Muscle layer of colon (tissue), 2 donors: ENCODE measurements around the gene NPC1.

Source experiments
- H3K27ac ChIP-seq: one replicate; pipeline ENCODE4 v1.7.0; 2013; ENCODE audit warnings: low read depth, mild to moderate bottlenecking, low read length, moderate library complexity
- H3K27me3 ChIP-seq, 2 donors: one replicate each; pipeline ENCODE4 v1.7.0; 2013; ENCODE audit warnings: low read length in 2 of 2, mild to moderate bottlenecking in 2 of 2; ENCODE audit not compliant: insufficient read depth in 2 of 2, control insufficient read depth in 1 of 2
- H3K36me3 ChIP-seq: one replicate; pipeline ENCODE4 v1.7.0; 2013; ENCODE audit warnings: mild to moderate bottlenecking, low read length; ENCODE audit not compliant: insufficient read depth
- H3K4me1 ChIP-seq: one replicate; pipeline ENCODE4 v1.7.0; 2013; ENCODE audit warnings: mild to moderate bottlenecking, low read length; ENCODE audit not compliant: insufficient read depth
- H3K4me3 ChIP-seq, 2 donors: one replicate each; pipeline ENCODE4 v1.7.0; 2013; ENCODE audit warnings: low read length in 2 of 2, low read depth in 1 of 2, mild to moderate bottlenecking in 1 of 2, moderate library complexity in 1 of 2
- H3K9ac ChIP-seq: one replicate; pipeline ENCODE4 v1.7.0; 2013; ENCODE audit warnings: low read length
- H3K9me3 ChIP-seq: one replicate; pipeline ENCODE4 v1.7.0; 2013; ENCODE audit warnings: mild to moderate bottlenecking, low read length
- donor health status: abdominal sarcoma.
- donor health status: Adenocarcinoma of cecum.

Gene NPC1

GRCh38 chr18:23556145-23556780, 30.0 kb downstream of the NPC1 start:
- no peaks in the 10 kb centered on the region for H3K4me1 ChIP-seq
- H3K9ac ChIP-seq, result no peak overlapping the region
- no peaks in the 10 kb centered on the region for H3K27me3 ChIP-seq
- H3K4me3 ChIP-seq, result no peak overlapping the region
- peaks cover 76% of the 10 kb centered on the region for H3K36me3 ChIP-seq
- no peaks in the 10 kb centered on the region for H3K9me3 ChIP-seq
- no peak overlapping the region for H3K27ac ChIP-seq

- Histone ChIP-seq H3K27ac (no peak overlapping the region), H3K9ac (no peak overlapping the region), H3K27me3 (no peaks in the 10 kb centered on the region), H3K9me3 (no peaks in the 10 kb centered on the region), H3K36me3 (peaks cover 59% of the 10 kb centered on the region), H3K4me3 (no peak overlapping the region), H3K4me1 (no peaks in the 10 kb centered on the region)
These were observed 32.4 kb downstream of the NPC1 start for GRCh38 chr18:23553887-23554286.

DNA sequence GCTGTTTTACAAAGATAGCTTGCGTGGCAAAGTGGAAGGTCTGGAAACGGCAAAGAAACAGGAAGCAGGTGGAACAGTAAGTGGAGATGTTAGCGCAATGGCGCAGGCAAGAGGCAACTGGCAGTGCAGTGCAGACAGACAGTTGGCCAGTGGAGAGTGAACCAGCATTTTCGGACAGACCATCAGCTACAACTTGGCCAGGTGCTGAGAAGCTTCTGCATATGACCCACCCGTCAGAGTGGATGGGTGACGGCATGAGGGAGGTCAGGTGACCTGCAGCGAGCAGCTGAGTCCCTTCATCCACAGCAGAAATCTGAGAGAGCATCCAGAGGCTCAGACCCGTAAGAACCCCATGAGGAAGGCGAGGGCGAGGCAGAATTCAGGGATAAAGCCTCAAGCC, 33.8 kb downstream of the NPC1 start:
- no peak overlapping the region for H3K27ac ChIP-seq
- H3K4me3 ChIP-seq, result no peak overlapping the region
- peaks cover 55% of the 10 kb centered on the region for H3K36me3 ChIP-seq
- no peak overlapping the region for H3K9ac ChIP-seq
- H3K9me3 ChIP-seq, result no peaks in the 10 kb centered on the region
- H3K4me1 ChIP-seq, result no peaks in the 10 kb centered on the region
- H3K27me3 ChIP-seq, result no peaks in the 10 kb centered on the region

DNA sequence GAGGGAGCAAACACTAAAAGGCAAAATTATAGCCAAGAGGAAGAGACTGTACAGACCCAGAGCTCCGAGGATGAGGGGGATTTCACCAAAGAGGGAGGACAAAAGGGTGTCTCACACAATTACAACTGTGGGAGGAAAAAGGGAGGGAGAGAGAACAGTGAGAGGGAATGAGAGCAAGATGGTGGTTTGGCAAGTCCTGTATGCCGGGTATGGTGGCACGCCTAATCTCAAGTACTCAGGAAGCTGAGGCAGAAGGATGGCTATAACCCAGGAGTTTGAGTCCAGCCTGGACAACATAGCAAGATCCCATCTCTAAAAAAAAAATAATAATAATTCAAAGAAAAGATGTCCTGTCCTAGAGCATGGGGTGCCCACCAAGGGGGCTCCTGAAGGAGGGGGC, 34.3 kb downstream of the NPC1 start:
- H3K27ac ChIP-seq, result no peak overlapping the region
- no peaks in the 10 kb centered on the region for H3K9me3 ChIP-seq
- no peaks in the 10 kb centered on the region for H3K4me1 ChIP-seq

DNA sequence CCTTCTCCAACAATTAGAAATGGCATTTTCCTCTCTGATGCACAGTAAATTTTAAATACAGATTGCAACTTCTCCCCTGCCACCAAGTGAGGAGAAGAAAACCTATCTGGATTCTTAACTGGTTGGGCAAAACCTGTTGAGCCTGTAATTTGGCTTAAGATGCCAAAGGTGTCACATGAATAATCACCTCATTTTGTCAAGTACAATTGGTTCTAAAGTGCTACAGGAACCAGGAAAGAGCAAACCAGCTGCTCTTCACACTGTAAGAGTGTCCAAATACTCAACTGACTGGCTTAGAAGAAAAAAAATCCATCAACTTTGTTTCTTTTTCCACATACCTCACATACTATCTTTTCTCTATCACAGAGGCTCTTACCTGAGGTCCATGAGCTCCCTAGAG, 35.4 kb downstream of the NPC1 start:
- Histone ChIP-seq H3K4me3 (no peak overlapping the region), H3K36me3 (peaks cover 53% of the 10 kb centered on the region), H3K9me3 (no peaks in the 10 kb centered on the region), H3K27me3 (no peaks in the 10 kb centered on the region), H3K27ac (no peak overlapping the region), H3K9ac (no peak overlapping the region), H3K4me1 (no peaks in the 10 kb centered on the region)

More for the DNA sequence above, 34.3 kb downstream of the NPC1 start:
- Histone ChIP-seq H3K36me3 (peaks cover 60% of the 10 kb centered on the region), H3K9ac (no peak overlapping the region), H3K4me3 (no peak overlapping the region), H3K27me3 (no peaks in the 10 kb centered on the region)

DNA sequence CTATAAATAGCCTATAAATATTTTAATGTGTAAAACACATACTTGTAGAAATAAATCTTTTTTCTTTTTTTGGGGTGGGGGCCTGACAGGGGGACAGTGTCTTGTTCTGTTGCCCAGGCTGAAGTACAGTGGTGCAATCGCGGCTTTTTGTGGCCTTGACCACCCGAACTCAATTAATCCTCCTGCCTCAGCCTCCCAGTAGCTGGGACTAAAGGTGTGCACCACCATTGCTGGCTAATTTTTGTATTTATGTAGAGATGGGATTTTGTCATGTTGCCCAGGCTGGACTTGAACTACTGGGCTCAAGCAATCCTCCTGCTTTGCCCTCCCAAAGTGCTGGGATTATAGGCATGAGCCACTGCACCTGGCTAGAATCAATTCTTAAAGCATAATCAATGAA, 37.6 kb downstream of the NPC1 start:
- H3K4me1 ChIP-seq, result no peaks in the 10 kb centered on the region
- peaks cover 45% of the 10 kb centered on the region for H3K36me3 ChIP-seq
- H3K9me3 ChIP-seq, result no peaks in the 10 kb centered on the region
- H3K4me3 ChIP-seq, result no peak overlapping the region
- H3K27ac ChIP-seq, result no peak overlapping the region
- no peaks in the 10 kb centered on the region for H3K27me3 ChIP-seq
- H3K9ac ChIP-seq, result no peak overlapping the region

- no peaks in the 10 kb centered on the region for H3K4me1 ChIP-seq
These were observed 38.0 kb downstream of the NPC1 start for GRCh38 chr18:23548275-23548674.

GRCh38 chr18:23547846-23548245, 38.5 kb downstream of the NPC1 start:
- Histone ChIP-seq H3K27me3 (no peaks in the 10 kb centered on the region), H3K36me3 (peaks cover 43% of the 10 kb centered on the region), H3K4me1 (no peaks in the 10 kb centered on the region), H3K9ac (no peak overlapping the region), H3K9me3 (no peaks in the 10 kb centered on the region), H3K4me3 (no peak overlapping the region), H3K27ac (no peak overlapping the region)

More at GRCh38 chr18:23548275-23548674, 38.0 kb downstream of the NPC1 start:
- H3K36me3 ChIP-seq, result peaks cover 45% of the 10 kb centered on the region
- no peak overlapping the region for H3K4me3 ChIP-seq
- H3K9me3 ChIP-seq, result no peaks in the 10 kb centered on the region
- no peak overlapping the region for H3K27ac ChIP-seq
- H3K27me3 ChIP-seq, result no peaks in the 10 kb centered on the region
- H3K9ac ChIP-seq, result no peak overlapping the region

- Histone ChIP-seq H3K9me3 (no peaks in the 10 kb centered on the region), H3K4me1 (no peaks in the 10 kb centered on the region), H3K27ac (no peak overlapping the region), H3K9ac (no peak overlapping the region), H3K36me3 (peaks cover 43% of the 10 kb centered on the region), H3K4me3 (no peak overlapping the region), H3K27me3 (no peaks in the 10 kb centered on the region)
These were observed 39.0 kb downstream of the NPC1 start for GRCh38 chr18:23547306-23547705.

GRCh38 chr18:23545247-23545789, 41.0 kb downstream of the NPC1 start:
- Histone ChIP-seq H3K27ac (no peak overlapping the region), H3K4me1 (no peaks in the 10 kb centered on the region), H3K27me3 (no peaks in the 10 kb centered on the region), H3K9me3 (no peaks in the 10 kb centered on the region), H3K9ac (no peak overlapping the region), H3K36me3 (peaks cover 52% of the 10 kb centered on the region), H3K4me3 (no peak overlapping the region)

- no peak overlapping the region for H3K9ac ChIP-seq
- H3K27me3 ChIP-seq, result no peaks in the 10 kb centered on the region
- no peak overlapping the region for H3K4me3 ChIP-seq
- no peaks in the 10 kb centered on the region for H3K9me3 ChIP-seq
- H3K27ac ChIP-seq, result no peak overlapping the region
- peaks cover 73% of the 10 kb centered on the region for H3K36me3 ChIP-seq
- H3K4me1 ChIP-seq, result no peaks in the 10 kb centered on the region
These were observed 43.8 kb downstream of the NPC1 start for GRCh38 chr18:23542461-23542860.
